GM04503 (cell line): ENCODE data around the gene CIB4.

Source experiments
- DNase-seq: peaks from one replicate; pipeline ENCODE4 v3.0.0-alpha.2; 2012; ENCODE audit warnings: low read depth

CIB4 gene

GRCh38 chr2:26621469-26622199, 19.5 kb downstream of the CIB4 start:
- DNase-seq = no peak

DNA sequence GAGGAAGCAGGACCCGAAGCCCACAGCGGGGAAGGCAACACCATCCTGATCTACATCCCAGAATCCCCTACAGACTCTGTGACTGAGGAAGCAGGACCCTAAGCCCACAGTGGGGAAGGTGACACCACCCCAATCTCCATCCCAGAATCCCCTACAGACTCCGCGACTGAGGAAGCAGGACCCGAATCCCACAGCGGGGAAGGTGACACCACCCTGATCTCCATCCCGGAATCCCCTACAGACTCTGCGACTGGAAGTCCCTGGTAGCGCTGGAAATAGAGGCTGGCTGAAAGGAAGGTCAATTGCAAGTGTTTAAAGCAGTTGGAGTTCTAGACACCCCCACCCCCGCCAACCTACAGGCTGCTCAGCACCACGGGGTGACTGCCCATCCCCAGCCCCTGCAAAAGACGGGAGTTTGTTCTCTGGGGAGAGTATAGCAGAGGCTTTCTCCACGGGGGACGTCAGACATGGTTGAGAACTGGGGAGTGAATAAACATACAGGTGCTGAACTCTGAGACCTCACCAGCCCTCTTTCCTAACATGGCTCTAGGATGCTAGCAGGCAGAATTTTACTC, 21.0 kb downstream of the CIB4 start:
- DNase-seq = no peak

DNA sequence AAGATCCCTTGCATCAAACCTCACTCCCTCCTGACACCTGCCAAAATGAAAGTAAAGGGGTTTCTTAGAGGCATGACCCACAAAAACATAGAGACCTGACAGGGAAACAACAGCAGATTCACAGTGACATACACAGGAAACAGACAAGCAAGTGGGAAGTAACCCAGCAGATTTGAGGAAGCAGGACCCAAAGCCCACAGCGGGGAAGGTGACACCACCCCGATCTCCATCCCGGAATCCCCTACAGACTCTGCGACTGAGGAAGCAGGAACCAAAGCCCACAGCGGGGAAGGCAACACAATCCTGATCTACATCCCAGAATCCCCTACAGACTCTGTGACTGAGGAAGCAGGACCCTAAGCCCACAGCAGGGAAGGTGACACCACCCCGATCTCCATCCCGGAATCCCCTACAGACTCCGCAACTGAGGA, 21.6 kb downstream of the CIB4 start:
- DNase-seq = no peak

DNA sequence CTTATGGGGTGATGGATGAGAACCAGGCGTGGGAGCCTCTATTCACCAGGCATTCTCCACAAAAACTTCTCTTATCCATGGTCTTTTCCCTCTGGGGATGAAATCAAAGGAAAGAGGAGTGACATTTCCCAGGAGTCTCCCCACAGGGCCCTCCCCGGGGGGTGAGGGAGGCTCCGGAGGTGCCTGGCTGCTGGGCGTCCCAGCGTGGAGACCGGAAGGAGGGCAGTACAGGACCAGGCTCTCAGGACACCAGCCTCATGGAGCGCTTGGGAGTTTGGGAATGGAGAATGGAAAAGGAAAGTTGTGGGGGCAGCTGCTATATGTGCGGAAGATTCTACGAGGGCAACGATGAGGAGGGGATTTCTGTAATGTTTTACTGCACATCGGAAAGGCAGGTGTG, 22.1 kb downstream of the CIB4 start:
- no peak for DNase-seq

- no peak for DNase-seq
Measured at GRCh38 chr2:26618611-26619010, 22.6 kb downstream of the CIB4 start.

GRCh38 chr2:26617588-26618083, 23.5 kb downstream of the CIB4 start:
- DNase-seq = no peak

DNA sequence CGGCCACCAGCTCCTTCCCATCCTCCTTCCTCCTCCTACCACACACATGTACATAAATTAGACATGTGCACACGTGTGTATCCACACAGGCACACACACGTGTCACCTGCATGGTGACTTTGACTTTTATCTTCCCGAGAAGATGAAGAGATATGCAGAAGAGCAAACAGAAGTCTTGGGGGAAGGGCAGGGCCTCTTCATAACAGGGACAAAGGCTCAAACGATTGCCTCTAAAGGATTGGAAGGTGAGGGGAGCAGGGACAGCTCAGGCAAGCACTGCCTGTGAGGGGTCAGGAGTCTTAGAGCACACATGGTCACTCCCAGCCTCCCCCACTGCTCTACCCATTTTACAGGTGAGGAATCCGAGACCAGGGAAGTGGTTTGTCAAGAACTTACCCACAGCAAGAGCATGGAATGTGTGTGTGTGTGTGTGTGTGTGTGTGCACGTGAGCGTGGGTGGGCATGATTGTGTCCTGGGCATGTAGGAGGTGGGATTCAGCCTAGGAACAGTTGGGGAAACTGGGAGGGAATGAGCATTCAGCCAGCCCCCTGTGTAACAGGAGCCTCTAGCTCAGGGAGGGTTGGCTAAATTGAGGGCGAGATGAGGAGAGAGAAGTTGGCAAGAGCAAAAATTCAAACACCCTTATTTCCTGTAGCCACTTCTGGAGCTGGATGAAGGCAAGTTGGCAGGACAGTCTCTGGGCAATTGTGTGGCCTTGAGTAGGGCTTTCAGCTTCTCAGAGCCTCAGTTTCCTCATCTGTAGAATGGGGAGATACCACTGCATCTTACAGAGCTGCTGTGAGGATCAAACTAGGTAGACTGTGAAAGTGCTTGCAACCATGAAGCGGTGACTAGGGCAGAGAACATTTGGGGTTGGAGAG, 24.2 kb downstream of the CIB4 start:
- DNase-seq = no peak

GRCh38 chr2:26615860-26616705, 25.1 kb downstream of the CIB4 start:
- DNase-seq = no peak

DNA sequence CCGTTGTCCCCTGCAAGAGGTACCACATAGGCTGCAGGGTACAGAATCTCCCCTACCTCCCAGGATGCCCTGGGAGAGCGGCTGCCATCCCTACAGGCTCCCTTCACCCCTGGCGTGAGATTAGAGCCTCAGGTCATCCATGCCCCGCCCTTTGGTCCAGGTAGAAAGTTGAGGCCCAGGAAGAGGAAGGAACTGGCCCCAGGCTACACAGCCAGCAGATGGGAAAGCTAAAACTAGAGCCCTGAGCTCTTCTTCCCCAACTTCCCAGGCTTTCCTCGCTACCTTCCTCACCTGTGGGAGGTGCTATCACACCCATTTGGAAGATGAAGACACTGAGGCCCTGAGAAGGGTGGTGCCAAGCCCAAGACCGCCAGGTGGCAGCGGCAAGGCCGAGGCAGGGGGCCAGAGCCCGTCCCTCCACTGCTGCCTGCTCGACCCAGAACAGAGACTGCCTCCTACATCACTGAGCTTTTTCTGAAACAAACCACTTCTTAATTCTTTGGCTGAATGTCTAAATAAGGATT, 25.8 kb downstream of the CIB4 start:
- no peak for DNase-seq

- no peak for DNase-seq
Measured at GRCh38 chr2:26614216-26615138, 26.7 kb downstream of the CIB4 start.

DNA sequence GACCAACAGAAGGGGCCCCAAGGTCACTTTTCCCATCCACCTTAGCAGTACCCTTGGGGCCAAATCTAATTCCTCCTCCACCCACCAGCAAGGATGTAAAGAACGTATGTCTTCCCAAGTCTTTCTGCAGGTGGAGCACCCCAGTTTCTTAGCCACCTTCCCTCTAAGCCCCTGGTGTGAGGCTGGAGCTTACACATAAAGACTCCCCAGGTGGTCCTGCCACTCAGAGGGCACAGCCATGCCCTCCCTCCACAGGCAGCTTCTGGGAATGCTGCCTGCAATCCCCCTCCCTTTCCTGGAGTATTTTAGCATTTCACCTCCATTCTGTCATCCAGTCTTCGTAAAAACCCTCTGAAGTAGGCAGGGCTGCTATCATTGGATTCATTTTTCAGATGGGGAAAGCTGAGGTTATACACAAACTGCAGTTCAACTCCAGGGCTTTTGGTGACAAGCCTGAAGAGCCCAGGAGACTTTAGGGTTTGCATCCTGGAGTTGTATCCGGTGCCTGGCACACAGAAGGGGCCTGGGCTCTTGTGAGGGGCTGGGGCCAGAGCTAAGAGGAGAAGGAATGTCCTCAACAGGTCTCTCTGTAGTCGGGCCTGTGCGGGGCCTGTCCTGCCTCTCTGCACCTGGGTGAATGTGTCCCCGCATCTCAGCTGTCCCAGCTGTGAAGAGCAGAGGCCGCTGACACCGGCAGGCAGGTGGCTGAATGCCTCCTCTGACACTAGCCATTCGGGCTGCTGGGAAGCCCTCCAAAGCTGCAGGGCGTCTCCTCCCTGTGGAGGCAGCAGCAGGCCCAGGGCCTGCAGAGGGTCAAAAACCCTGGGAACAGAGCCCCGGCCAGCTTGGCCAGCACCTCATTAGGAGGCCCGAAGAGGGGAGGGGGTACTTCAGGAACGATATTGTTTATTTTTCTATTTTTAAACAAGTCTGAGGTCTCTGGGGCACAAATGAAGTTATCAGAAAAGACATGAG, 27.6 kb downstream of the CIB4 start:
- DNase-seq = no peak

DNA sequence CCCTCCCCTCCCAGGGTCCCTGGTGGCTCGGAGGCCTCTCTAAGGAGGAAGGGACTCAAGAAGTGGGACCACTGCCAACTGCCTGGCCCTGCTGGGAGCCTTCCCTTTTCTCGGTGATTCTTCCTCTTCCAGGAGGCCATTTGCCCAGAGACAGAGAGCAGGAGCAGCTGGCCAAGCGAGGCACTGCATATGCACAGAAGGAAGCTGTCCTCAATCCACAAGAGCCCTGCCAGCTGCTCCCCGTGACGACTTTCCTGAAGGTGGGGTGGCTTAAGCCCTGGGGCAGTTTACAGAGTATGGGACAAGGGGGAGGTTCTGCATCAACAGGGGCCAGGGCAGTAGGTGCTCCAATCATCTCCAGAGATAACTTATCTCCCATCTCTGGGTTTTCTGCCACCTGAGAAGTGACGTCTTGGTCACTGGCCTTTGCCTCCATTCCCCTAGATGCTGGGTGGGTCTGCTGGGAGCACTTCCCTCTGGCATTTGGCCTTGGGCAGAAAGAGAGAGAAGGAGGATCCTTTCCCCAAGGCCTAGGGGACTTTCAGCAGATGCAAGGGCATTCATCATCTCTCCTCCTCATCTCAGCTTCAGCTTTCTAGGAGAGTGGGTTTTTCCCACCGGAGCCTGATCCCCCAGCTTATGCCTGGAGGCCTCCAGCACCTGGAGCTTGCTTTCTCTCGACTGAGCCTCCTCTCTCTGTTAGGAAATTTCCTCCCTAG, 28.5 kb downstream of the CIB4 start:
- no peak for DNase-seq

GRCh38 chr2:26612034-26612433, 29.1 kb downstream of the CIB4 start:
- DNase-seq = no peak

DNA sequence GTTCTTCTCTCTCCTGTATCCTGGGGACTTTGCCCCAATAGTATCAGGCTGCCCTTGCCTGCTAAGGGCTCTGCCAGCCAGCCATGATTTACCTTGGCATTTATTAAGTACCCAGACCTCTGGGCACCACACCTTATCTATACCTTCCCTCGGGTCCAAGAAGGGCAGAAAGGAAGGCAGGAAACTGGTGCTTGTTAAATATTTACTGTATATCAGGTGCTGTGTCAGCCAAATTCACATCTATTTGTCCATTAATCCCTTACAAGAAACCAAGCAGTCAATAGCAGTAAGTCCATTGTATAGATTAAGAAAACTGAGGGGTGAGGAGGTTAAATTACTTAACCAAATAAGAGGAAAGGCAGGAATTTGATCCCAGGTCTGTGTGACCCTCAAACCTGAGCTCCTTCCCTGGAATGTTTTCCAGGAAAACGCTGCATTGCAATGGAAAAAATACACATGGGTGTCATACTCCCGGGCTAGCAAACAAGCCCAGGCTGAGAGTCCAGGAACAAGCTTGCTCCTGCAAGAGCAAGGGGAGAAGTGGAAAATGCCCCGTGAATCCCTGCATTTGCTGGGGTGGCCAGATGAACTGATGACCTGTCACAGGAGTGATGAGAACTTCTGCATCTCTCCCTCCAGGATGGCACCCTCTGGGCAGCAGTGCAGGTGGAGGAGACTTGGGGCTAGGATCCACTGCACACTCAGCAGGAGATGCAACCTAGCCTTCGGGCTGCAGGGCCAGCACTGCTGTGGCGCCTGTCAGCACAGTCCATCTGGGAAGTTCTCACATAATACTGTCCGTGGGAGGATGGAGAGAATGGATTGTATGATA, 30.4 kb downstream of the CIB4 start:
- DNase-seq = no peak

- no peak for DNase-seq
Measured at GRCh38 chr2:26609839-26610277, 31.3 kb downstream of the CIB4 start.

DNA sequence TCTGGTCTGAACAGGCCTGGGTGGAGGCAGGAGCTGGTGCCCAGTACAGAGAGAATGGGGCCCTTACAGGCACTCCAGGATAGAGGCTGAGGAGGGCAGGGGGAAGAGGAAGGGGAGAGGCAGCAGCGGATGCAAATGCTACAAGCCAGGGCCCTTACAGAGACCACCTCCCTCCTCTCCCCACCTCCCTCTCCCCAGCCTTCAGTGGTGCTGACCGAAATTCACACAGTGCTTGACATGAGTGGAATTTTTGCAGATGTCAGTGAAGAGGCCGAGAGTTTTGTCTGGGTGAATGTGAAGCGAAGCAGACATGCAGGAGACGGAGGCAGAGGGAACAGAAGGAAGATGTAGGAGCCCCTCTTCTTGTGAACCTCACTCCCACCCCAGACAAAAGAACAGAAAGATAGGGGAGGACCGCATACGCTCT, 31.9 kb downstream of the CIB4 start:
- no peak for DNase-seq

DNA sequence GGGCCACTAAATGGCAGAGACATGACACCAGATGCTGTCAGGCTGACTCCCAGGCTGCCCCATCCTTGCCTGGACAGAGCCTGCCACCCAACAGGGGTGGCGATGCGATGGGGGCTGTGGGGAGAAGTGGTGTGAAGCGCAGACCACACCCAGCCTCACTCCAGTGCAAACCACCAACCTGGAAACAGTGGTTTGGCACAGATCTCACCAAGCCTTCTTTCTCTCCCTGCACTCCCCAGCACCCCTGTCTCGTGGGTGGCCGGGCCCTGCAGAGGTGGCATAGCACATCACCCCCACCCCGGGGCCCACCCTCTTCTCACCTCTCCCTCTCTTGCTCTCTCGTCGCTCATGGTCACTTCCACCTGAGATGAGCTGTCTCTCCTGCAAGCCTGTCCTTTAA, 32.6 kb downstream of the CIB4 start:
- DNase-seq = no peak

- DNase-seq = no peak
Measured at GRCh38 chr2:26607698-26608097, 33.5 kb downstream of the CIB4 start.
